Cardiac muscle cell (in vitro differentiated cells and primary cell): ENCODE data around the gene FXYD6. TPM values are rescaled to one million over a fixed set of nuclear protein-coding genes. Genes with fewer than 3 reads are reported as not detected.

ENCODE experiments used
- DNase-seq, 2 donors: peaks; one replicate each; pipeline versions ENCODE4 v3.0.0 to v3.0.0-alpha.2; 2010 to 2017; ENCODE audit warnings: low read depth in 1 of 2, low spot score in 1 of 2
- H3K27ac ChIP-seq: fragments of 200-600 bp; sonication (generic); 2 replicates; pipeline ENCODE4 v1.5.1; 2016
- H3K27me3 ChIP-seq: fragments of 200-600 bp; sonication (generic); 2 replicates; pipeline ENCODE4 v1.6.0; 2016; ENCODE audit warnings: control low read depth
- H3K36me3 ChIP-seq: fragments of 200-600 bp; sonication (generic); 2 replicates; pipeline ENCODE4 v1.5.1; 2016; ENCODE audit warnings: control low read depth
- H3K4me1 ChIP-seq: fragments of 200-600 bp; sonication (generic); 2 replicates; pipeline ENCODE4 v1.8.1; 2017; ENCODE audit warnings: low read depth, mild to moderate bottlenecking, mixed run types
- H3K4me3 ChIP-seq: fragments of 200-600 bp; sonication (generic); 2 replicates; pipeline ENCODE4 v1.5.1; 2016; ENCODE audit warnings: mild to moderate bottlenecking
- H3K9me3 ChIP-seq: fragments of 200-600 bp; sonication (generic); 2 replicates; pipeline ENCODE4 v1.5.1; 2017; ENCODE audit warnings: low read depth, mild to moderate bottlenecking, control low read depth
- polyA plus RNA-seq: library from polyadenylated mRNA; unstranded; fragments of >200 nt; fragmentation: Nextera tagmentation; extraction: Ambion mirVana; gene quantifications from 2 replicates; pipeline ENCODE4 v1.2.1, GENCODE V29; 2016
- total RNA-seq: library from RNA; depleted of rRNA; stranded (reverse); fragments of >200 nt; gene quantifications from 2 replicates; pipeline ENCODE4 v1.2.3, GENCODE V29; 2016
- TF ChIP-seq, protein P1 (sequence below): IDR thresholded peaks from 2 replicates; pipeline ENCODE4 v1.5.1; 2012; ENCODE audit warnings: low read depth, mild to moderate bottlenecking, low read length

Gene FXYD6
- total and polyA plus RNA-seq, 2 experiments from 2014 or later, result 310 to 403 TPM

DNA sequence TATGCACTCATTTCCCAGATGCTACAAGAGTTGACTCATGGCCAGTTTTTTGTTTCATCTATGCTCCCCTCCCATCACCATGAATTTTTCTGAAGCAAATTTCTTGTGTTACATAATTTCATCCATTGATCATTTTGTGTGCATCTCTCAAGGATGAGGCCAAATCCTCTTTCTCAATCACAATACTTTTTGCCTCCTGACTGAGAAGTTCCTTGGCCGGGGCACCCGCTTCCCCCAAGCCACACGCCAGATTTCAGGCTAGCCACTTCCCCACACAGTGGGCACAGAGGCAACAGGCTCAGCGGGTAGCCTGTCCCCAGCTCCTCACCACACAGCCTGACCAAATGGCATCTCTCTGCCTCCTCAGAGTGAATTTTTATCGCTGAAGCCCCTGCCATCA lies 69.6 kb downstream of the FXYD6 start:
- TF ChIP-seq, protein P1, sequence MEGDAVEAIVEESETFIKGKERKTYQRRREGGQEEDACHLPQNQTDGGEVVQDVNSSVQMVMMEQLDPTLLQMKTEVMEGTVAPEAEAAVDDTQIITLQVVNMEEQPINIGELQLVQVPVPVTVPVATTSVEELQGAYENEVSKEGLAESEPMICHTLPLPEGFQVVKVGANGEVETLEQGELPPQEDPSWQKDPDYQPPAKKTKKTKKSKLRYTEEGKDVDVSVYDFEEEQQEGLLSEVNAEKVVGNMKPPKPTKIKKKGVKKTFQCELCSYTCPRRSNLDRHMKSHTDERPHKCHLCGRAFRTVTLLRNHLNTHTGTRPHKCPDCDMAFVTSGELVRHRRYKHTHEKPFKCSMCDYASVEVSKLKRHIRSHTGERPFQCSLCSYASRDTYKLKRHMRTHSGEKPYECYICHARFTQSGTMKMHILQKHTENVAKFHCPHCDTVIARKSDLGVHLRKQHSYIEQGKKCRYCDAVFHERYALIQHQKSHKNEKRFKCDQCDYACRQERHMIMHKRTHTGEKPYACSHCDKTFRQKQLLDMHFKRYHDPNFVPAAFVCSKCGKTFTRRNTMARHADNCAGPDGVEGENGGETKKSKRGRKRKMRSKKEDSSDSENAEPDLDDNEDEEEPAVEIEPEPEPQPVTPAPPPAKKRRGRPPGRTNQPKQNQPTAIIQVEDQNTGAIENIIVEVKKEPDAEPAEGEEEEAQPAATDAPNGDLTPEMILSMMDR, result no peak
- Histone ChIP-seq H3K27ac (no peak overlapping the region), H3K9me3 (no peaks in the 10 kb centered on the region), H3K4me1 (no peaks in the 10 kb centered on the region), H3K4me3 (no peak overlapping the region), H3K27me3 (peaks cover 10% of the 10 kb centered on the region), H3K36me3 (no peaks in the 10 kb centered on the region)
- DNase-seq, result no peak

DNA sequence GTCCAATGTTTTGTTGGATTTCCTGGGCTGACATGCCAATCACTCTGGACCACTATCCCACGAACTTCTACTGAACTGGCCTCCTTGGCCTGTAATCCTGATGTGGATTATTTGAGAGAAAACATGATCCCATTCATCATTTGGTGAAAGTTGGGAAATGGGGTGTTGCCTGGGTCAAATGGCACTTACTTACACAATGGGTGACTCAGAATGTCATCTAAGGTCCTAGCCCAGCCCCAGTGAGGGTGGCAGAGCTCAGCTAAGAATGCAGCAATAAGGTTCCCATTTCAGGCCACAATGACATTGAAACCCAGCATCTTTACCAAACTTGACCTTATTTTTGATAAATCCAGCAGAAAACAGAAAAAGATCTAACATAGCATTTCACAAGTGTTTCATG lies 71.4 kb downstream of the FXYD6 start:
- Histone ChIP-seq H3K4me3 (no peak overlapping the region), H3K27ac (no peak overlapping the region), H3K27me3 (peaks cover 27% of the 10 kb centered on the region), H3K4me1 (no peaks in the 10 kb centered on the region), H3K9me3 (no peaks in the 10 kb centered on the region), H3K36me3 (no peaks in the 10 kb centered on the region)
- DNase-seq, result no peak
- TF ChIP-seq, protein P1, result no peak

DNA sequence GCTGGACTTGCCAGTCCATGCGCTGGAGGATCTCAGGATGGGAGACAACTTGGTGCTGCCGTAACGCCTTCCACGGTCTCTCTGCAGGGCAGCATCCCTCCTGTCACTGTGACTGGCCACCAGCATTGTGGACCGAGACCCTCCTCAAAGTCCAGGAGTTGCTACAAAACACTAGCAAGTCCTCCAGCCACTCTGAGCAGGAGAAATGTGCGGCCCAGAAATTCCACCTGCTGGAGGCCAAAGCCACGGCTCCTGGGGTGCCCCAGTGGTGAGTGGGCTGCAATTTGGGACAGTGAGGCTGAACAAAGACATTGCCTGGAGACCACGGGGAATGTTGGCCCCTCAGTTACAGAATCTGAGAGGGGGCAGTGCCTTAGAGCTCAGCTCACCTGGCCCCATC lies 72.6 kb downstream of the FXYD6 start:
- Histone ChIP-seq H3K4me3 (no peak overlapping the region), H3K36me3 (no peaks in the 10 kb centered on the region), H3K27me3 (peaks cover 39% of the 10 kb centered on the region), H3K27ac (no peak overlapping the region), H3K4me1 (no peaks in the 10 kb centered on the region), H3K9me3 (no peaks in the 10 kb centered on the region)
- TF ChIP-seq, protein P1, result no peak
- DNase-seq, result no peak

DNA sequence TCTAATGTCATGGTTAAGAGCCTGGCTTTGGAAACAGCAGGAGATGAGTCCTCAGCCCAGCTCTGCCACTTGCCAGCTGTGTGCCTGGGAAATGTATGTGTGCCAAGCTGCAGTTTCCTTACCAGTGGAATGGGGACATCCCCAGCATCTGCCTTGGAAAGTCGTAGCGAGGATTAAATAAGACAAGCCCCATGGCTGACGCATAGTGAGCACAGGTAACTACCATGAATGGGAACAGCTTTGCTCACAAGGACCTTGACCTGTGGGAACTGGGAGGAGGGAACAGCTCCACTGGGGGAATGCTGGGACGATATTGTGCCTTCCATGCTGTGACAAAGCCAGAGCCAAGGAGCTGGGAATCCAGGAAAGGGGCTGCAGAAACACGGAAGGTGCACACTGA lies 76.8 kb downstream of the FXYD6 start:
- no peak overlapping the region for H3K4me3 ChIP-seq
- no peaks in the 10 kb centered on the region for H3K36me3 ChIP-seq
- peaks cover 82% of the 10 kb centered on the region for H3K27me3 ChIP-seq
- H3K4me1 ChIP-seq, result peaks cover 6% of the 10 kb centered on the region
- no peak for DNase-seq
- H3K27ac ChIP-seq, result no peak overlapping the region
- H3K9me3 ChIP-seq, result no peaks in the 10 kb centered on the region
- TF ChIP-seq, protein P1, result no peak

DNA sequence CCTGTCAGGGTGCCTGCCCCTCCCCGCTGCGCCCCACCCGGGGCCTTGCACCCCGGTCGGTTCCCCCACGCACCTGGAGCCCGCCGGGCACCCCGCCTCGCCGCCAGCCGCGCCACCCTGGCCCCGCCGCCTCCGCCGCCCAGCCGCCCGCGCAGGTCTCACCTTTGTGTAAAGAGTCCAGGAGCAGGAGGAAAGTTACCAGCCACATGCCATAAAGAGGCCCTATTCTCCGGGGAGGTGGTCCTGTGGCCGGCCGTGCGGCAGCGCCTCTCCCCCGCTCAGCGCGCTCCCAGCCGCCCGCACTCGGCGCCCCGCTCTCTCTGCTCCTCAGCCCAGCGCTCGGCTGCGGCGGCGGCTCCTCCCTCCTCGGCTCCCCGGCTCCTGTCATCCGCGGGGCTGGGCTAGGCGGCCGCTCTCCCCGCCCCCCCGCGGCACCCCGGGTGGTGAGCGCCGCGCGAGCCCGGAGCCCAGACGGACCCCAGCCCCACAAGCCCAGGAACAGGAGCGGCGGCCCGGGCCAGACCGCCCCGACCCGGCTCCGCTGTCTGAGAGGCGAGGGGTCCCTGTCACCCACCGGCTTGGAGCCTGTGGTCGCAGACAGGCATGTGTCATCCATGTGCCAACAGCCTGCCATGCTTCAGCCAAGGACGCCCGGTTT lies 79.5 kb downstream of the FXYD6 start, which contains the start of gene DSCAML1:
Gene DSCAML1 (minus strand): TSS at position 345 of the 658 bp plus-strand sequence. CDS start 137 bp downstream, at position 208.
- Histone ChIP-seq H3K36me3 (no peaks in the 10 kb centered on the region), H3K27ac (no peak within 1 kb of the TSS), H3K4me1 (peaks cover 6% of the 10 kb centered on the region), H3K27me3 (peaks cover 96% of the 10 kb centered on the region), H3K4me3 (peak within 1 kb of the TSS; percentile 35), H3K9me3 (no peaks in the 10 kb centered on the region)
- DNase-seq, result peak in 1 of 2 donors; percentile 56
- TF ChIP-seq, protein P1, result no peak
